Measurements from ENCODE around the gene RNGTT.
"Not testable (repeated sequence)": the region's sequence is repeated elsewhere in the genome, so short reads cannot be mapped to it uniquely, and the experiment has no call there.

The RNGTT gene

GRCh38 chr6:88741939-88742338, 221.5 kb downstream of the RNGTT start:
- no peak for DNase-seq (ENCODE audit: low read depth)
- no peak for TF ChIP-seq CTCF (IDR thresholded peaks at IDR 0.05; ENCODE audit: control insufficient read depth, insufficient read depth, low read depth, low read length, missing control alignments)
- no peak overlapping the region for H3K4me3 ChIP-seq (ENCODE audit: control insufficient read depth, low read depth, low read length)

- no peak for TF ChIP-seq CTCF (IDR thresholded peaks at IDR 0.05; ENCODE audit: control insufficient read depth, insufficient read depth, low read depth, low read length, missing control alignments)
- H3K4me3 ChIP-seq (ENCODE audit: control insufficient read depth, low read depth, low read length) = no peak overlapping the region
- DNase-seq (ENCODE audit: low read depth) = no peak
These were observed 222.3 kb downstream of the RNGTT start for GRCh38 chr6:88741071-88741470.

- DNase-seq (ENCODE audit: low read depth) = no peak
- no peak for TF ChIP-seq CTCF (IDR thresholded peaks at IDR 0.05; ENCODE audit: control insufficient read depth, insufficient read depth, low read depth, low read length, missing control alignments)
These were observed 228.9 kb downstream of the RNGTT start for GRCh38 chr6:88734544-88734943.

GRCh38 chr6:88730611-88731011, 232.8 kb downstream of the RNGTT start:
- no peak overlapping the region for H3K4me3 ChIP-seq (ENCODE audit: control insufficient read depth, low read depth, low read length)

More at GRCh38 chr6:88734544-88734943, 228.9 kb downstream of the RNGTT start:
- no peak overlapping the region for H3K4me3 ChIP-seq (ENCODE audit: control insufficient read depth, low read depth, low read length)

GRCh38 chr6:88728756-88729155, 234.7 kb downstream of the RNGTT start:
- DNase-seq (ENCODE audit: low read depth) = no peak
- TF ChIP-seq CTCF (IDR thresholded peaks at IDR 0.05; ENCODE audit: control insufficient read depth, insufficient read depth, low read depth, low read length, missing control alignments) = no peak
- no peak overlapping the region for H3K4me3 ChIP-seq (ENCODE audit: control insufficient read depth, low read depth, low read length)

More at GRCh38 chr6:88730611-88731011, 232.8 kb downstream of the RNGTT start:
- TF ChIP-seq CTCF (IDR thresholded peaks at IDR 0.05; ENCODE audit: control insufficient read depth, insufficient read depth, low read depth, low read length, missing control alignments) = no peak
- no peak for DNase-seq (ENCODE audit: low read depth)

- not testable (repeated sequence) for DNase-seq (ENCODE audit: low read depth); H3K4me3 ChIP-seq (ENCODE audit: control insufficient read depth, low read depth, low read length)
These were observed 237.0 kb downstream of the RNGTT start for GRCh38 chr6:88726409-88726808.

- peak; percentile 34 for TF ChIP-seq CTCF (IDR thresholded peaks at IDR 0.05; ENCODE audit: control insufficient read depth, insufficient read depth, low read depth, low read length, missing control alignments)
- DNase-seq (ENCODE audit: low read depth) = peak; percentile 61
- H3K4me3 ChIP-seq (ENCODE audit: control insufficient read depth, low read depth, low read length) = no peak overlapping the region
These were observed 238.1 kb downstream of the RNGTT start for GRCh38 chr6:88725111-88725975.
